IPS-15b (cell line): Measurements from ENCODE around the gene MFAP2.

Source experiments
- H3K27me3 ChIP-seq: one replicate; pipeline ENCODE4 v1.6.1; 2013; ENCODE audit warnings: low read length; ENCODE audit not compliant: control insufficient read depth, insufficient read depth
- H3K36me3 ChIP-seq: one replicate; pipeline ENCODE4 v1.6.1; 2013; ENCODE audit warnings: low read length; ENCODE audit not compliant: control insufficient read depth, insufficient read depth
- H3K4me1 ChIP-seq: one replicate; pipeline ENCODE4 v1.6.1; 2013; ENCODE audit warnings: mild to moderate bottlenecking, low read length; ENCODE audit not compliant: control insufficient read depth, insufficient read depth
- H3K4me3 ChIP-seq: one replicate; pipeline ENCODE4 v1.5.1; 2013; ENCODE audit warnings: low read depth, low read length
- H3K9ac ChIP-seq: one replicate; pipeline ENCODE4 v1.6.1; 2013; ENCODE audit warnings: low read depth, mild to moderate bottlenecking, low read length
- H3K9me3 ChIP-seq: one replicate; pipeline ENCODE4 v1.6.1; 2013; ENCODE audit warnings: mild to moderate bottlenecking, low read length; ENCODE audit not compliant: control insufficient read depth, insufficient read depth

Gene MFAP2

DNA sequence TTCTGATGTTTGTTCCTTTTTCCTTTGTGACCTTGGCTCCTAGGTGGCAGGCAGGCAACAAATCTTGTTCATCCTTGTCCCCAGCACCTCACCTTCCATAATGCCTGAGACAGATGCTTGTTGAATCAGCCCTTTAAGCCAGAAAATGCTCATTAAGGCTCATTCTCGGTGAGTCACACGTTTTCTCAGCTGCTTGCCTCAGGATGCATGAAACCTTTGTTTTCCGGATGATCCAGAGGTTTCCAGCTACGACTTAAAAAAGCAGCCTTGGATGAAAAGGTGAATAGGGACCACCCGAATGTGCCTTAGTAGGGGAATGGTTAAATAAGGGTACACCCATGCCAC, 35.9 kb upstream of the MFAP2 start:
- peaks cover 18% of the 10 kb centered on the region for H3K36me3 ChIP-seq
- no peak overlapping the region for H3K9ac ChIP-seq
- no peaks in the 10 kb centered on the region for H3K27me3 ChIP-seq
- no peak overlapping the region for H3K4me3 ChIP-seq
- no peaks in the 10 kb centered on the region for H3K9me3 ChIP-seq
- H3K4me1 ChIP-seq, result peaks cover 31% of the 10 kb centered on the region

DNA sequence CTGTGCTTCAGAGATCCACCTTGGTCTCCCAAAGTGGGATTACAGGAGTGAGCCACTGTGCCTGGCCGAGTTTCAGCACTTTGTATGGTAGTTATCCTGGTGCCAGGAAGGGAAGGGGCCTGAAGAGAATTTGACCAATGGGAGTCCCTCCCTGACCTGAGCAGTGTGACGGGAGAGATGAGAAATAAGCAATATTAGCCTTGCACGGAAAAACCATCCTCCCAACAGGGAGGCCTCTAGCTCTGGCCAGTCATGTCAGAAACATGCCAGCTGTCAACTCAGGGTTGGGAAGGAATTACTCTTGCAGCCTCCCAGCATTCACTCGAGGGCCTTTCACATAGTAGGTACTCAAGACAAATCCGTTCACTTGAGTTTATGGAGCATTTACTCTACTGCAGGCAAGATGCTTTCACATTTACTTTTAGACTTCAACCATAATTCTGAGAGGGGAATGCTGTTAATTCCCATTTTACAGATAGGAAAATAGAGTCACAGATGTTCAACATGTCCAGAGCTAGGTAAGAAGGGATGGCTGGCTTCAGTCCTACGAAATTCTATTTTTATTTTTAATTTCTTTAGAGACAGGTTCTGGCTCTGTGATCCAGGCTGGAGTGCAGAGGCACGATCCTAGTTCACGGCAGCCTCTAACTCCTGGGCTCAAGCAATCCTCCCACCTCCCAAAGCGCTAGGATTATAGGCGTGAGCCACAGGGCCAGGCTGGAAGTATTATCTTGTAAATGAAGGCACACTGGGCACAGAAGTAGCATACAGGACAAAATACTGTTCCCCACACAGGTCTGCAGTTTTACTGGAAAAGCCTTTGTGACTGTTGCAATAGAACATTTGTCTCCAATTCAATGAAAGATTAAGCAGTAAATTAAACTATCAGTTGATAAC, 34.5 kb upstream of the MFAP2 start:
- Histone ChIP-seq H3K36me3 (peaks cover 5% of the 10 kb centered on the region), H3K9me3 (no peaks in the 10 kb centered on the region), H3K9ac (no peak overlapping the region), H3K4me3 (no peak overlapping the region), H3K27me3 (no peaks in the 10 kb centered on the region), H3K4me1 (peaks cover 31% of the 10 kb centered on the region)

DNA sequence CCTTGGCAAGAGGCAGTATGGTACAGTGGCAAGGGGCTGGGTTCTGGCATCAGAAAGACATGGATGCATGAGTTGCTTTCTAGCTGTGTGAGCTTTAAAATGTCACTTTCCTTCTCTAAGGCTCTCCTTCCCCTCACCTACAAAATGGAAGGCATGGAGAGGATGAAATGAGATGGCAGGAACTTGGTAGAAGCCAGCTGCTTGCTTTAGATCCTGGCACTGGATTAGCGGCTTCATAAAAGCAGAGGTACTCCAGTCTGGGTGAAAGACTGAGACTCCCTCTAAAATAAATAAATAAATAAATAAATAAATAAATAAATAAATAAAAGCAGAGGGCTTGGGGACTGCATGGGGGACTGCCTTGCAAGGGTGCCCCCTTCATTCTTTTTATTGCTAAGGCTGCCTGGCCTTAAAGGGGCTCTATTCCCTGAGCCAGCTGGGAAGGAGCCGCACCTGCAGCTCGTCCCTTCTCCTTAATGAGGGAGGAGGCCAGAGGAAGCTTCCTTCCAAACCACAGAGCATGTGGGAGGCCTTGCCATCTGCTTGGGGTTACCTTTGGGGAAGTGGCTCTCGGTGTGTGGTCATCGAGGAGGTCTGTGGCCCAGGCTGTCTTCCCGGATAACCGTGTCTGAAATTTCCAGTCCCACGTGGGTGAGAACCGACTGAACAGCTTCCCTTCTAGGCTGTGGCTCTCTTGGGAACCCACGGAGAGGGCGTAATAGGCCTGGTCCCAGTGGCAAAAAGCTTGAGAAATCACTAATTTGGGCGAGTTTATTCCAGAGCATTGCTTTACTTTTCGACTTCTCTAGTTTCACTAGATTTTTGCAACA, 33.3 kb upstream of the MFAP2 start:
- H3K9me3 ChIP-seq, result no peaks in the 10 kb centered on the region
- H3K36me3 ChIP-seq, result peaks cover 4% of the 10 kb centered on the region
- no peak overlapping the region for H3K4me3 ChIP-seq
- H3K4me1 ChIP-seq, result peaks cover 35% of the 10 kb centered on the region
- no peak overlapping the region for H3K9ac ChIP-seq
- H3K27me3 ChIP-seq, result no peaks in the 10 kb centered on the region

DNA sequence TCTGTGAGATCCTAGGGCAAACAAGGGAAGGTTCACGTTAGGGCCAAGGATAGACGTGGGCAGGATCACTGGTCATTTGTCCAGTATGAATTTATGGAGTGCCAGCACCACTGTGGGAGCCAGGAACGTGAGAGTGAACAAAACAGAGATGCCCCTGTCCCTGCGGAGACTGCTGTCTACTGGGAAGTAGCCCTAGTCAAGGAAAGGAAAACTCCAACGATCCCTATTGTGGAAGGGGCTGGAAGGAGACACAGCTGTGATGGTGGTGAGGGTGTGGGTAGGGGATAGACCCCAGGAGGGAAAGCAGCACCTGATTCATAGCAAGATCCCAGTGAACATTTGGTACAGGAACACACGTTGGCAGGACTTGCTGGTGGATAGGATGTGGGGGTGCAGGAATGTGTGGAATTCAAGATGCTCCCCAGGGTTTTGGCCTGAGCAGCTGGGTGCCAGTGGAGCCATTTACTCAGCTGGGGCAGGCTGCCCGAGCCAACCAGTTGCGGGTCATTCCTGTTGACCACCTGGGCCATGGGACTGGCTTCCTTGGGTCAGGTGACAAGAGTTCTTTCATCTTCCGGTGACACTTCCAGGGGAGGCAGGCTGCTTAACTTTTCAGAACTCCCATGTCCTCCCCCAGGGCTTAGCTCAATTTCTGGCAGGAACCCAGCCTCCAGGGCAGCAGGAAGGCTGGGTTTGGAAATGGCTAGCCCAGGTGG, 32.5 kb upstream of the MFAP2 start:
- H3K4me1 ChIP-seq, result peaks cover 35% of the 10 kb centered on the region
- H3K9me3 ChIP-seq, result no peaks in the 10 kb centered on the region

DNA sequence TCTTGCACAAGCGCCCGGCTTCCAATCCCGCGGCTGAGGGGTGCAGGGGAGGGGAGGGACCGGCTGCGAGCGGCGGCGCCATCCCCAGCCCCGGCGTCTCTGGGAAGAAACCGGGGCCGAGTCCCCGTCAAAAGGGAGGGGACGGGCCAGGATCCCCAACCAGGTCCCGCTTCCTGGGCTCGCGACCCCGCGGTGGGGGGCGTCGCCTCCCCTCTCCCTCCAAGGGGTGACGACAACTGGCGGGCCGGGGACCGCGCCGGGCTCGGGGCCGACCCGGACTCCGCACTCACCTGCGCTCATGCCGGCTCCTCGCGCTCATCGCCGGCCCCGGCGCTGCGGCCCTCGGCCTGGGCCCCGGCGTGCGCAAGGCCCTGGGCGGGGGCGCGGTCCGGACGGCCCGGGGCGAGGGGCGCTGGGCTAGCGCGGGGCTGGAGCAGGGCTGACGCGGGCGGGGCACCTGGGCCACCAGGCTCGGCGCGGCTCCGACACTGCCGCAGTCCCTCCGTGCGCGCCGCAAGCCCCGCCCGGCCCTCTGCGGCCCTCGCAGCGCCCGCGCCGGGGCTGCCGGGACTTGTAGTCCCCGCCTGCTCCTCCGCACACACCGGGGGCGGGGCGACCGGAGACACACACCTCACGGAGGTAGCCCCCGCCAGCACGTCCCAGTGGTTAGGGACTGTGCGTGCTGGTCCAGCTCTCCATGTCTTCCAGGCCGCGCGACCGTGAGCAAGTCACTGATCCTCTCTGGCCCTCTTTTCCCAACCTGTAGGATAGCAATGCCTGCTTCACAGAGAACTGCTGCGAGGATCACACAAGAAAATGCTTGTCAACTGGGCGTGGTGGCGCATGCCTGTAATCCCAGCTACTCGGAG, 31.3 kb upstream of the MFAP2 start, which contains the start of gene ATP13A2:
Gene ATP13A2, minus strand, starts transcription at position 490 of the 869 bp plus-strand sequence. Its CDS starts 190 bp downstream, at position 300.
- Histone ChIP-seq H3K4me3 (peak within 1 kb of the TSS; percentile 75), H3K36me3 (no peaks in the 10 kb centered on the region), H3K9me3 (no peaks in the 10 kb centered on the region), H3K4me1 (peaks cover 35% of the 10 kb centered on the region), H3K27me3 (no peaks in the 10 kb centered on the region), H3K9ac (peak within 1 kb of the TSS; percentile 39)

More for the DNA sequence above, 32.5 kb upstream of the MFAP2 start:
- Histone ChIP-seq H3K36me3 (no peaks in the 10 kb centered on the region), H3K27me3 (no peaks in the 10 kb centered on the region), H3K9ac (peak overlapping the region; percentile 39), H3K4me3 (peak overlapping the region; percentile 75)

DNA sequence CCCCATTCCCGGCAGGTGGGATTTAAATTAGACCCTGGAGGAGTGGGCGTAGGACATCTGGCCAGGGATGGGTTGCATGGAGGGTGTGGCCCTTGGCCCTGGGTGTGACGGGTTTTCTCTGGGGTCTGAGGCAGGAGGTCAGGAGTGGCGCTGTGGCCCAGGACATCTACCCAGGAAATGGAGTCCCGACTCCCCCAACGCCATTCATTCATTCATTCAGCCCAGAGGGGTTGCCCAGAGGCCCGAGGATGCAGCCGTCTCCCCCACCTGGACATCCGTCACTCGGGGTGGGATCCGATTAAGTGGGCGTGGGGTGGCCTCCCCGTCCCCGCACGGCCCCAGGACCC, 30.6 kb upstream of the MFAP2 start:
- Histone ChIP-seq H3K9ac (no peak overlapping the region), H3K4me3 (peak overlapping the region; percentile 75), H3K4me1 (peaks cover 31% of the 10 kb centered on the region), H3K27me3 (no peaks in the 10 kb centered on the region), H3K9me3 (no peaks in the 10 kb centered on the region), H3K36me3 (no peaks in the 10 kb centered on the region)

DNA sequence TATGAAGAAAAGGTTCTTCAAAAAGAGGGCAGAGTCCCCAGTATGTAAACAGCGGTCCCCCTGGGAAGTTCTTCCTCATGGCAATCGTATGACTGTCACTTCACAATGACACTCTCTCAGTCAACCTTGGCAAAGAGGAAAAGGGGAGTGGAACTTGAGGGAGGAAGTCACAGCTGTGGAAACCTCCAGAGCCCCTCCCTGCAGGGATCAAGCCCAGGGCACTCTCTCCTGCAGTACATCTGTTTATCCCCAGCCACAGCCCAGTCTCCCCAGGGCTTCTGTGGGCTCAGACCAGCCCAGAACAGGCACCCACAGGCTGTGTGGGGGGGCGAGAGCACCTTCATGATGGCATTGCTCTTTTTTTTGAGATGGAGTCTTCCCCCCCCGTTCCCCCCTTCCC, 29.3 kb upstream of the MFAP2 start:
- Histone ChIP-seq H3K4me3 (no peak overlapping the region), H3K4me1 (peaks cover 18% of the 10 kb centered on the region), H3K36me3 (peaks cover 6% of the 10 kb centered on the region), H3K9me3 (no peaks in the 10 kb centered on the region), H3K9ac (no peak overlapping the region), H3K27me3 (no peaks in the 10 kb centered on the region)

DNA sequence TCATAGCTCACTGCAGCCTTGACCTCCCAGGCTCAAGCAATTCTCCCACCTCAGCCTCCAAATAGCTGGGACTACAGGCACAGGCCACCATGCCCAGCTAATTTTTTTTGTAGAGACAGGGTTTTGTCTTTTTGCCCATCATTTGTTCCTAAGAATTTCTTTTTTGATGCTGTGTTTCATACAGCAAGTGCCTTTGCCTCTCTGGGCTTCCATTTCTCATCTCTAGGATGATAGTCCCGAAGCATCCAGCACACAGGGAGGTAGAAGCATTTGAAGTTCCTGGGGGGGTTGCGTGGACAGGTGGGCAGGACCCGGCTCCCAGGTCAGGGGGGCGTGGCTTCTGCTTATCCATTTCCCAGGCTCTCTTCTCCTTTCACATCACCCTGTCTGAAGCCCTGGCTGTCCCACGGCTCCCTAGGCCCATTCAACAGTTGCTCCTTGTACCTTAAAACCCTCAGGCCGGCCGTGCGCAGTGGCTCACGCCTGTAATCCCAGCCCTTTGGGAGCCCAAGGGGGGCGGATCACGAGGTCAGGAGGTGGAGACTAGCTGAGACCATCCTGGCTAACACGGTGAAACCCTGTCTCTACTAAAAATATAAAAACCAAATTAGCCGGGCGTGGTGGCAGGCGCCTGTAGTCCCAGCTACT, 27.9 kb upstream of the MFAP2 start:
- Histone ChIP-seq H3K36me3 (peaks cover 16% of the 10 kb centered on the region), H3K4me1 (peaks cover 16% of the 10 kb centered on the region), H3K9me3 (no peaks in the 10 kb centered on the region), H3K4me3 (no peak overlapping the region), H3K27me3 (no peaks in the 10 kb centered on the region), H3K9ac (no peak overlapping the region)

DNA sequence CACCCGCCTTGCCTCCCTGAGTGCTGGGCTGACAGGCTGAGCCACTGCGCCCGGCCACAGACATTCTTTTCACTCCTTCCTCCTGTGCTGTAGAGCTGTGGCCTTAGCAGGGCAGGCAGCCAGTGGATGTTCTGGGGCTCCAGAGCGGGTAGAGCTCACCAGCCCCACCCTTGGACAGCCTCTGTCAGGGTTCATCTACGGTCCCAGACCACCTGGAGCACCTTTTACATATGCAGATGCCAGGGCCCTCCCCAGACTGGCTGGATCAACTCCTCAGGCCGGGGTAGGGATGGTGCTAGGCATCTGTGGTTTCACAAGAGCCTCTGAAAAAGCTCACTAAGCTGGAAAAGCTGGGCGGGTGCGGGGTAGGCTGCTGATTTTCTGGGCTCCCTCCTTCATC, 26.7 kb upstream of the MFAP2 start:
- Histone ChIP-seq H3K36me3 (peaks cover 22% of the 10 kb centered on the region), H3K4me3 (no peak overlapping the region), H3K27me3 (no peaks in the 10 kb centered on the region), H3K9ac (no peak overlapping the region), H3K9me3 (no peaks in the 10 kb centered on the region), H3K4me1 (peaks cover 4% of the 10 kb centered on the region)

DNA sequence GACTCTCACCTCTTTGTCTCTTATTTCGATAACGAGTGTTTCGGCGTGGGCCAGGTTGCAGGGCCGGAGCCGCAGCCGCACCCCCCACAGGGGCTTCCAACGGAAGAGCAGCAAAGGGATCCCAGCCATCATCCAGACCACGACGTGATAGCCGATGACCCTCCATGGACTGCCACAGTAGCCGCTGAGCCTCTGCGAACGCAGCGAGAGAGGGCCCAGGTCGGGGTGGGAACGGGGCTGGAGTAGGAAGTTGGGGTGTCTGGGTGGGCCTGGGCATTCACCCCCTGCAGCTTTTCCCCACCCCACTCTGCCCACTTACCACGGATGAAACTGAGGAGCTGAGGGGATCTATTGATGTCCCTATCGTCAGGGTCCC, 24.9 kb upstream of the MFAP2 start:
- peaks cover 26% of the 10 kb centered on the region for H3K36me3 ChIP-seq
- peaks cover 4% of the 10 kb centered on the region for H3K4me1 ChIP-seq
- no peak overlapping the region for H3K4me3 ChIP-seq
- H3K9ac ChIP-seq, result no peak overlapping the region
- H3K9me3 ChIP-seq, result no peaks in the 10 kb centered on the region
- no peaks in the 10 kb centered on the region for H3K27me3 ChIP-seq
